Heart left ventricle (tissue), 13 donors: ENCODE results near the gene SHISAL2A.

Experiments
- POLR2A ChIP-seq, 2 donors: fragments of 450-650 bp; IDR thresholded peaks; one replicate each; pipeline ENCODE4 v1.6.1; 2017; ENCODE audit warnings: antibody characterized with exemption in 2 of 2, mild to moderate bottlenecking in 2 of 2, moderate library complexity in 2 of 2
- TF ChIP-seq, protein P1 (sequence below), 12 donors: fragments of 200-600 bp; sonication (generic) in 4 of 12; IDR thresholded peaks; one replicate each; pipeline versions ENCODE4 v1.5.0 to v1.8.0; 2018 to 2022; ENCODE audit warnings: antibody characterized with exemption in 12 of 12, mild to moderate bottlenecking in 5 of 12
- donor health status: ischemic (EF 13 %, LVEDD 7.1; RV severe dilation, severe dysfunction).
- donor health status: DM: no; HTN: yes; CAD: no.
- donor health status: DM: no; HTN: no; CAD: no.
- donor health status: ischemic (EF 25% LVEDD 6.9; RV normal size, moderate dysfunction).
- donor health status: ischemic (EF 25% LVEDD 5.7; RV mildly dilated, moderate dysfunction).
- donor health status: ischemic (EF 35%, LVEDD 5.7; RV mildly dilated, moderate dysfunction).
- donor health status: nonischemic (EF 11% LVEDD 7.7; RV severe dilation, severe dysfunction).
- donor health status: DM: yes; HTN: yes; CAD: no.
- donor health status: PGD.
- donor health status: ischemic (EF 29% LVEDD 5.4; RV normal size, mild dysfunction).
- donor health status: nonischemic (EF 23%, LVEDD 6.1; RV moderate dilation, normal function).

DNA sequence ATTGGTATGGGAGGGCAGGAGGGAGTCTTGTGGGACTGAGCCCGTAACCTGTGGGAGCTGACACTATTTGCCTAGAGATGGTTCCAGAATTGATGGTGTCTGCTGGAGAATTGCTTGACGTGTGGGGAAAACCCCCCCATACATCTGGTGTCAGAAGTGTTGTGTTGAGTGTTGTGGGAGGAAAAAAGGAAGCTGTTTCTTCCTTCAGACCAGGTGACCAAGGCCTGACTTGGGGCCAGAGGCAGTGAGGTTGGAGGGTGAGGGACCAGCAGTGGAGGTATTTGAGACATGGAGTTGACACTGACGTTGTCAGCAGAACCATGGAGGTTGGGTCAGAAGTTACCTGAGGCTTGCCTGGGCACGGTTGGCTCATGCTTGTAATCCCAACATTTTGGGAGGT, 8.3 kb downstream of the SHISAL2A start:
- no peak for TF ChIP-seq POLR2A (IDR thresholded peaks at IDR 0.05)
- TF ChIP-seq, protein P1, sequence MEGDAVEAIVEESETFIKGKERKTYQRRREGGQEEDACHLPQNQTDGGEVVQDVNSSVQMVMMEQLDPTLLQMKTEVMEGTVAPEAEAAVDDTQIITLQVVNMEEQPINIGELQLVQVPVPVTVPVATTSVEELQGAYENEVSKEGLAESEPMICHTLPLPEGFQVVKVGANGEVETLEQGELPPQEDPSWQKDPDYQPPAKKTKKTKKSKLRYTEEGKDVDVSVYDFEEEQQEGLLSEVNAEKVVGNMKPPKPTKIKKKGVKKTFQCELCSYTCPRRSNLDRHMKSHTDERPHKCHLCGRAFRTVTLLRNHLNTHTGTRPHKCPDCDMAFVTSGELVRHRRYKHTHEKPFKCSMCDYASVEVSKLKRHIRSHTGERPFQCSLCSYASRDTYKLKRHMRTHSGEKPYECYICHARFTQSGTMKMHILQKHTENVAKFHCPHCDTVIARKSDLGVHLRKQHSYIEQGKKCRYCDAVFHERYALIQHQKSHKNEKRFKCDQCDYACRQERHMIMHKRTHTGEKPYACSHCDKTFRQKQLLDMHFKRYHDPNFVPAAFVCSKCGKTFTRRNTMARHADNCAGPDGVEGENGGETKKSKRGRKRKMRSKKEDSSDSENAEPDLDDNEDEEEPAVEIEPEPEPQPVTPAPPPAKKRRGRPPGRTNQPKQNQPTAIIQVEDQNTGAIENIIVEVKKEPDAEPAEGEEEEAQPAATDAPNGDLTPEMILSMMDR (IDR thresholded peaks at IDR 0.05) = no peak
